Stimulated activated memory B cell treated with anti-CD40 and anti-IgM and Interleukin-4, amounts not matched to agents 10 μg/mL and 1 μg/mL and 100 μg/mL, for 72 hours (primary cell): ENCODE measurements around the gene LGI2.
"Not testable (repeated sequence)": the region's sequence is repeated elsewhere in the genome, so short reads cannot be mapped to it uniquely, and the experiment has no call there.

Experiments used
- ATAC-seq: fragments of 150-1000 bp; cut with Tn5 transposase; 2 replicates; pipeline ENCODE4 v1.10.0; 2021
- H3K27ac Mint-ChIP-seq: one replicate; pipeline ENCODE4 v1.8.0; 2022; ENCODE audit warnings: mild to moderate bottlenecking, mixed read lengths
- H3K27me3 Mint-ChIP-seq: one replicate; pipeline ENCODE4 v1.8.0; 2022; ENCODE audit warnings: mixed read lengths
- H3K36me3 Mint-ChIP-seq: one replicate; pipeline ENCODE4 v1.8.0; 2022; ENCODE audit warnings: mixed read lengths
- H3K4me1 Mint-ChIP-seq: one replicate; pipeline ENCODE4 v1.8.0; 2022; ENCODE audit warnings: mixed read lengths
- H3K4me3 Mint-ChIP-seq: one replicate; pipeline ENCODE4 v1.8.0; 2022; ENCODE audit warnings: mild to moderate bottlenecking, moderate library complexity, mixed read lengths
- H3K9me3 Mint-ChIP-seq: one replicate; pipeline ENCODE4 v1.8.0; 2022; ENCODE audit warnings: mixed read lengths

Gene LGI2

GRCh38 chr4:25020236-25020635 lies 10.5 kb downstream of the LGI2 start:
- Mint-ChIP-seq H3K4me3 (no peak overlapping the region), H3K27ac (no peak overlapping the region), H3K27me3 (peaks cover 13% of the 10 kb centered on the region), H3K4me1 (no peaks in the 10 kb centered on the region), H3K36me3 (no peaks in the 10 kb centered on the region), H3K9me3 (no peaks in the 10 kb centered on the region)
- no peak for ATAC-seq

- no peak for ATAC-seq
- no peak overlapping the region for H3K4me3 Mint-ChIP-seq
- no peaks in the 10 kb centered on the region for H3K4me1 Mint-ChIP-seq
- peaks cover 13% of the 10 kb centered on the region for H3K27me3 Mint-ChIP-seq
- no peaks in the 10 kb centered on the region for H3K9me3 Mint-ChIP-seq
- H3K36me3 Mint-ChIP-seq = no peaks in the 10 kb centered on the region
- H3K27ac Mint-ChIP-seq = no peak overlapping the region
These were observed 11.2 kb downstream of the LGI2 start for GRCh38 chr4:25019501-25019900.

- H3K4me3 Mint-ChIP-seq = no peak overlapping the region
- no peaks in the 10 kb centered on the region for H3K4me1 Mint-ChIP-seq
- H3K9me3 Mint-ChIP-seq = no peaks in the 10 kb centered on the region
- no peak overlapping the region for H3K27ac Mint-ChIP-seq
- no peak for ATAC-seq
- no peaks in the 10 kb centered on the region for H3K36me3 Mint-ChIP-seq
- peaks cover 8% of the 10 kb centered on the region for H3K27me3 Mint-ChIP-seq
These were observed 15.7 kb downstream of the LGI2 start for GRCh38 chr4:25015012-25015411.

GRCh38 chr4:25014662-25014983 lies 16.1 kb downstream of the LGI2 start:
- not testable (repeated sequence) for H3K4me1 Mint-ChIP-seq, ATAC-seq, H3K36me3 Mint-ChIP-seq, H3K9me3 Mint-ChIP-seq, H3K4me3 Mint-ChIP-seq, H3K27ac Mint-ChIP-seq, H3K27me3 Mint-ChIP-seq

GRCh38 chr4:25013756-25014661 lies 16.7 kb downstream of the LGI2 start:
- no peak overlapping the region for H3K27ac Mint-ChIP-seq
- no peak for ATAC-seq
- H3K4me1 Mint-ChIP-seq = no peaks in the 10 kb centered on the region
- H3K36me3 Mint-ChIP-seq = no peaks in the 10 kb centered on the region
- H3K27me3 Mint-ChIP-seq = peaks cover 15% of the 10 kb centered on the region
- H3K9me3 Mint-ChIP-seq = no peaks in the 10 kb centered on the region
- no peak overlapping the region for H3K4me3 Mint-ChIP-seq

- H3K4me3 Mint-ChIP-seq = no peak overlapping the region
- no peaks in the 10 kb centered on the region for H3K9me3 Mint-ChIP-seq
- peaks cover 18% of the 10 kb centered on the region for H3K27me3 Mint-ChIP-seq
- H3K4me1 Mint-ChIP-seq = no peaks in the 10 kb centered on the region
- no peak for ATAC-seq
- H3K27ac Mint-ChIP-seq = no peak overlapping the region
- H3K36me3 Mint-ChIP-seq = no peaks in the 10 kb centered on the region
These were observed 18.1 kb downstream of the LGI2 start for GRCh38 chr4:25012655-25013054.

- H3K9me3 Mint-ChIP-seq = no peaks in the 10 kb centered on the region
- H3K4me1 Mint-ChIP-seq = no peaks in the 10 kb centered on the region
- H3K4me3 Mint-ChIP-seq = no peak overlapping the region
These were observed 19.4 kb downstream of the LGI2 start for GRCh38 chr4:25011135-25011866.

GRCh38 chr4:25007598-25007997 lies 23.1 kb downstream of the LGI2 start:
- no peak overlapping the region for H3K4me3 Mint-ChIP-seq
- H3K36me3 Mint-ChIP-seq = no peaks in the 10 kb centered on the region
- H3K9me3 Mint-ChIP-seq = no peaks in the 10 kb centered on the region
- H3K27ac Mint-ChIP-seq = no peak overlapping the region
- peak; percentile 22 for ATAC-seq
- H3K27me3 Mint-ChIP-seq = peaks cover 18% of the 10 kb centered on the region
- H3K4me1 Mint-ChIP-seq = no peaks in the 10 kb centered on the region

More at GRCh38 chr4:25011135-25011866, 19.4 kb downstream of the LGI2 start:
- H3K27ac Mint-ChIP-seq = no peak overlapping the region
- no peaks in the 10 kb centered on the region for H3K36me3 Mint-ChIP-seq
- ATAC-seq = no peak
- H3K27me3 Mint-ChIP-seq = peaks cover 18% of the 10 kb centered on the region

GRCh38 chr4:25002681-25003080 lies 28.1 kb downstream of the LGI2 start:
- Mint-ChIP-seq H3K27me3 (peaks cover 24% of the 10 kb centered on the region), H3K9me3 (no peaks in the 10 kb centered on the region), H3K36me3 (no peaks in the 10 kb centered on the region), H3K4me3 (no peak overlapping the region), H3K4me1 (peaks cover 9% of the 10 kb centered on the region), H3K27ac (no peak overlapping the region)
- ATAC-seq = no peak

GRCh38 chr4:25001509-25001908 lies 29.2 kb downstream of the LGI2 start:
- Mint-ChIP-seq H3K36me3 (no peaks in the 10 kb centered on the region), H3K27ac (no peak overlapping the region), H3K4me1 (peaks cover 9% of the 10 kb centered on the region), H3K4me3 (no peak overlapping the region), H3K9me3 (no peaks in the 10 kb centered on the region), H3K27me3 (peaks cover 24% of the 10 kb centered on the region)
- no peak for ATAC-seq

- Mint-ChIP-seq H3K9me3 (no peaks in the 10 kb centered on the region), H3K4me1 (peaks cover 9% of the 10 kb centered on the region), H3K36me3 (no peaks in the 10 kb centered on the region), H3K27me3 (peaks cover 28% of the 10 kb centered on the region), H3K27ac (no peak overlapping the region), H3K4me3 (no peak overlapping the region)
- no peak for ATAC-seq
These were observed 30.1 kb downstream of the LGI2 start for GRCh38 chr4:25000639-25001038.

- Mint-ChIP-seq H3K27ac (no peak overlapping the region), H3K27me3 (peaks cover 39% of the 10 kb centered on the region), H3K9me3 (peaks cover 2% of the 10 kb centered on the region), H3K36me3 (no peaks in the 10 kb centered on the region), H3K4me1 (peaks cover 9% of the 10 kb centered on the region), H3K4me3 (no peak overlapping the region)
- ATAC-seq = no peak
These were observed 31.2 kb downstream of the LGI2 start for GRCh38 chr4:24999392-25000089.

- Mint-ChIP-seq H3K4me3 (no peak overlapping the region), H3K36me3 (no peaks in the 10 kb centered on the region), H3K27ac (no peak overlapping the region), H3K27me3 (peaks cover 33% of the 10 kb centered on the region), H3K9me3 (peaks cover 7% of the 10 kb centered on the region), H3K4me1 (peaks cover 9% of the 10 kb centered on the region)
- ATAC-seq = no peak
These were observed 35.3 kb downstream of the LGI2 start for GRCh38 chr4:24995346-24995919.

GRCh38 chr4:24993551-24994080 lies 37.1 kb downstream of the LGI2 start:
- Mint-ChIP-seq H3K36me3 (no peaks in the 10 kb centered on the region), H3K4me1 (no peaks in the 10 kb centered on the region), H3K4me3 (no peak overlapping the region), H3K27ac (no peak overlapping the region), H3K27me3 (peaks cover 27% of the 10 kb centered on the region), H3K9me3 (peaks cover 7% of the 10 kb centered on the region)
- no peak for ATAC-seq

GRCh38 chr4:24992968-24993367 lies 37.8 kb downstream of the LGI2 start:
- no peaks in the 10 kb centered on the region for H3K36me3 Mint-ChIP-seq
- H3K4me3 Mint-ChIP-seq = no peak overlapping the region
- no peak for ATAC-seq
- peaks cover 7% of the 10 kb centered on the region for H3K9me3 Mint-ChIP-seq
- no peak overlapping the region for H3K27ac Mint-ChIP-seq
- peaks cover 29% of the 10 kb centered on the region for H3K27me3 Mint-ChIP-seq
- no peaks in the 10 kb centered on the region for H3K4me1 Mint-ChIP-seq
